Pulmonary artery endothelial cell (primary cell): ENCODE data around the gene SLC4A2. TPM values are rescaled to one million over a fixed set of nuclear protein-coding genes. Genes with fewer than 3 reads are reported as not detected.

Experiments
- DNase-seq: peaks from one replicate; pipeline ENCODE4 v3.0.0-alpha.2; 2011; ENCODE audit warnings: low read depth, low spot score
- total RNA-seq: library from RNA; depleted of rRNA; stranded (reverse); fragments of >200 nt; gene quantifications from 2 replicates; pipeline ENCODE4 v1.2.3, GENCODE V29; 2014

SLC4A2 gene
- total RNA-seq, 1 donor from 2014 or later: 64.6 TPM

- DNase-seq: no peak
Measured at GRCh38 chr7:151114151-151115090, 55.0 kb downstream of the SLC4A2 start.

- DNase-seq: no peak
Measured at GRCh38 chr7:151115121-151115835, 55.9 kb downstream of the SLC4A2 start.

GRCh38 chr7:151115836-151116418 is 56.5 kb downstream of the SLC4A2 start:
- DNase-seq: no peak

GRCh38 chr7:151116603-151117440 is 57.4 kb downstream of the SLC4A2 start:
- DNase-seq: no peak

- no peak for DNase-seq
Measured at GRCh38 chr7:151117565-151117964, 58.2 kb downstream of the SLC4A2 start.

GRCh38 chr7:151118108-151119054 is 59.0 kb downstream of the SLC4A2 start:
- no peak for DNase-seq

- no peak for DNase-seq
Measured at GRCh38 chr7:151119055-151119415, 59.6 kb downstream of the SLC4A2 start.

GRCh38 chr7:151119902-151120301 is 60.5 kb downstream of the SLC4A2 start:
- DNase-seq: no peak

- DNase-seq: no peak
Measured at GRCh38 chr7:151120896-151121295, 61.5 kb downstream of the SLC4A2 start.

- DNase-seq: no peak
Measured at GRCh38 chr7:151121380-151122170, 62.2 kb downstream of the SLC4A2 start.

GRCh38 chr7:151122276-151122675 is 62.9 kb downstream of the SLC4A2 start:
- DNase-seq: no peak

GRCh38 chr7:151122796-151123157 is 63.4 kb downstream of the SLC4A2 start:
- DNase-seq: no peak

- no peak for DNase-seq
Measured at GRCh38 chr7:151123158-151123821, 63.9 kb downstream of the SLC4A2 start.

GRCh38 chr7:151123822-151124464 is 64.6 kb downstream of the SLC4A2 start:
- DNase-seq: peak; percentile 49

- no peak for DNase-seq
Measured at GRCh38 chr7:151124481-151124880, 65.1 kb downstream of the SLC4A2 start.

- no peak for DNase-seq
Measured at GRCh38 chr7:151124899-151125399, 65.6 kb downstream of the SLC4A2 start.

- no peak for DNase-seq
Measured at GRCh38 chr7:151125470-151125845, 66.1 kb downstream of the SLC4A2 start.

- DNase-seq: no peak
Measured at GRCh38 chr7:151125846-151126481, 66.6 kb downstream of the SLC4A2 start.
